GM19438 (cell line): ENCODE results near the gene MAX.
"Not testable (repeated sequence)": the region's sequence is repeated elsewhere in the genome, so short reads cannot be mapped to it uniquely, and the experiment has no call there.

Experiments
- ATAC-seq: cut with Tn5 transposase; IDR thresholded peaks from one replicate; pipeline ENCODE4 v1.9.1; 2021; ENCODE audit warnings: low read depth; ENCODE audit not compliant: unreplicated experiment

The MAX gene

DNA sequence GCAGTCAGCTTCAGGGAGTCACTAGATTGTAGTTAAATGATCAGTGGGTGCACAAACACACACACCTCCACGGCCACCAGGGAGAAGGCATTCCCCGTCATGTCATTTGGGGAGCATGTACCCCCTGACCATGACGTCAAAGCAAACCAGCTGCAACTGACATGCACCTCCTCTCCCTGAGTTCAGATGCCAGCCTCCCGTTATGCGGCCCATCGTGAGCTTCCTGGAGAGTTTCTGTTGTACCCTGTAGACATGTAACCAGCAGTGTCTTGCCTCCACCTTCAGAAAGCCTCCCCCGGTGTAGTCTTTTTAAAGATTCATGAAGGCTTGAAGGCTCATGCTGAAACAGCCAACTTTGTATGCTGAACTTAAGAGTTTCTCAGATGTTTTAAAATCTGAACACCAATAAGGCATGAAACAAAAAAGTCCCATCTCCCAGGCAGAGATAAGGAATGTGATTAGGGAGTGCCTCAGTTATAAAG is 60.8 kb downstream of the MAX start:
- ATAC-seq = no peak

- ATAC-seq = no peak
Observed at GRCh38 chr14:65040666-65041433, 61.5 kb downstream of the MAX start.

DNA sequence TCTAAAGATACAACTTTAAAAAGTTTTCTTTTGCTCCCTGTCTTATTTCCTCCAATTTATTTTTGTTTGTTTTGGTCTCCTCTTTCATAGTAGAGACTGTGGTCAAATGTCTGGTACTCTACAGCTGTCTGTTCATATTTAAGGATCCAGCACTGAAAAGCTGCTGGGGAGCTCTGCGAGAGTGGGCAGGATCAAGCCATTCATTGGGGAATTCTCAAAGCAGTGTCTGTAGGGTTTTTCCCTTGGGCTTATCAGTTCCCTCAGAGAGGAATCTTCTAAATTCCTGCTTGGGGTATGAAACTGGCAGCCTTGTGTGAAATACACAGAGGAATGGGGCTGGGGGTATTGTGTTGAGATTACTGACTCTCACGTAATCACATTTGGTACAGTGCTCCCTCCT is 63.4 kb downstream of the MAX start:
- no peak for ATAC-seq

DNA sequence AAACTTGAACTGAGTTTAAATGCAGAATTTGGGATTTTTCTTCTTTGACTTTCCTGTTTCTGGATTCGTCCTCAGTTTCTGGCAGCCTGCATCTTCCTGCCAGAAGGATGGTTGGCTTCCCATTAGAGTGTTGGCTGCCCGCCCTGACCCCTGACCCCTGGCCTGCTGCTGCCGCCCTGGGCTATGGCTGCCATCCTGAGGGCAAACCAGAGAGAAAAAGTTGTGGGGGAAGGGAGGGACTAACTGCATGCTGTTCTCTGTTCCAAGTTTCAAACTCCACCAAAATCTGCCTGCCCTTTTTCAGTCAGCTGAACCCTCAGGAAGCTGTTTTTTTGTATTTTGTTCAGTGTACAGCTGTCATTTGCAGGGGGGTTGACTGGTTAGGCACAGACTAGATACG is 67.3 kb downstream of the MAX start:
- no peak for ATAC-seq

DNA sequence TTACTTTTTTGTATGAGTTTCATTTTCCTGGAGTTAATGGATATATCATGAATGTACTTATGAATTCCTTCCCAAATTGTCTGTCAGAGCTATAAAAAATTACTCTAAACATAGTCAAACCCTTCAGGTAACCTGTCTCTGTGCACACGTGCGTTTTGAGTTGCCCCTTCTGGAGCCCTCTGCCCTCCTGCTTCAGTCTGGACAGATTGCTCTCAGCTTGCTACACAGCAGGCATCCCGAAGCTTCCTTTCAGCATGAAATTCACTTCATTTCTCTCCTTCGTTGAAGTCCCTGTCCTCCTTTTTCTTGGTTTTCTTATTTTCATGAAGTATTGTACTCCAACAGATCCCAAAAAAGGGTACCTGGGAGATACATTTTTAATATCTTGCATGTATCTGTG is 68.3 kb downstream of the MAX start:
- no peak for ATAC-seq

DNA sequence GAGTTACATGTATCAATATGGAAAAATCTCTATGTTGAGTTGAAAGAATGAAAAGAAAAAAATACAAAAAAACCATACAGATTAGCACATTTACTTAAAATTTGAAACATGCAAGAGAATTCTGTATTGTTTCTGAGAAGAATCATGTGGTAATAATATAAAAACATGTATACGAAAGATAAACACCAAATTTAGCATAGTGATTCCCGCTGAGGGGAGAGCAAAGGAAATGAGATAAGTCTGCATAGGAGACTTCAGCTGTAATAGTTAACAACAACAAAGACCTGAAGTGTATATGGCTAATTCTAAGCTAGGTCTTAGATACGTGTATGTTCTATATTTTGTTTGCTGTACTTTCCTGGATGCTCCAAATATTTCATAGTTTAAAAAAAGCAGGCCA is 69.1 kb downstream of the MAX start:
- ATAC-seq = no peak

DNA sequence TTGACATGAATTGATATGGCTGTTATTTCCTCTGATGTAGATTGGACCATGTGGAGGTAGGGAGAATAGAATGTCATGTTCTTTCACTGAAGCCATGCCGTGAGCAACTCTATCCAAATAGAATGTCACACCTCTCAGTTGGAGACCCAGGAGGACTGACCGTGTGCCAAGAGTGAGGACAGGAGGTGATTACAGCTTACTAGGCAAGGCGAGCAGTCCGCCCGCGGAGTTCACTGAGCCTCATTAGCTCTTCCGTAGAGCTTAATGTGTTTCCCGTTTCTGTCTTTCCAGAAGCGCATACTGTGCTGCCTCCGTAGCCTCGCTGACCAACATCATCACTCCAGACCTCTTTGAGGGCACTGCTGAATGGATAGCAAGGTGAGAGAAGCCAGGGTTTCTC is 70.0 kb downstream of the MAX start:
- ATAC-seq = no peak

DNA sequence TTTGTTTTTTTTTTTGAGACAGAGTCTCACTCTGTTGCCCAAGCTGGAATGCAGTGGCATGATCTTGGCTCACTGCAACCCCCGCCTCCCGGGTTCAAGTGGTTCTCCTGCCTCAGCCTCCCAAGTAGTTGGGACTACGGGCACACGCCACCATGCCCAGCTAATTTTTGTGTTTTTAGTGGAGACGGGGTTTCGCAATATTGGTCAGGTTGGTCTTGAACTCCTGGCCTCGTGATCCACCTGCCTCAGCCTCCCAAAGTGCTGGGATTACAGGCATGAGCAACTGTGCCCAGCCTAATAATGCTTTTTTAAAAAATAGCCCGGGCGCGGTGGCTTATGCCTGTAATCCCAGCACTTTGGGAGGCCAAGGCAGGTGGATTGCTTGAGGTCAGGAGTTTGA is 71.0 kb downstream of the MAX start:
- not testable (repeated sequence) for ATAC-seq

GRCh38 chr14:65028937-65029336 is 73.4 kb downstream of the MAX start:
- no peak for ATAC-seq

DNA sequence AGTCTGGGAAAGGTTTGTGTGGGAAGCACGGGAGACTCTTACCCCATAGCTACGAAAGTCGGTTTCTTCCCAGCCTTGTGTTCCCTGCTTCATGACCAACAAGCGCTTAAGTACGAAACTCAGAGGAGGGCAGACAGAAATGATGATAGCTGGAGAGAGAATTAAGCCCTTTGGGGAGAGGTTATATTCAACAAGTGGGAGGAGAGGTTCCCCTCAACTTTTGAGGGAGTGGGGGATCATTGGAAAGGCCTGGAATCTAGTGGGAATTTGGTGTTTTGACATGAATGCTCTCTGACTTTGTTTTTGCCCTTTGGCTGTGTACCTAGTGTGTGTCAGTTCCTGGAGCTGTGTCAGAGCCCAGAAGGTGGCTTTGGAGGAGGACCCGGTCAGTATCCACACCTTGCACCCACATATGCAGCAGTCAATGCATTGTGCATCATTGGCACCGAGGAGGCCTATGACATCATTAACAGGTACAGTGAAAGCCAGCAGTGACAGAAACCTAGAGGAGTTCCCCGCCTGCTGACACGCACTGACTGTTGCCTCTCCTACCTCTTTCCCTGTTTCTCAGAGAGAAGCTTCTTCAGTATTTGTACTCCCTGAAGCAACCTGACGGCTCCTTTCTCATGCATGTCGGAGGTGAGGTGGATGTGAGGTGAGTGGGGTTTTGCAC is 75.1 kb downstream of the MAX start:
- ATAC-seq = no peak

- no peak for ATAC-seq
Observed at GRCh38 chr14:65026526-65026925, 75.8 kb downstream of the MAX start.

GRCh38 chr14:65025818-65026217 is 76.5 kb downstream of the MAX start:
- ATAC-seq = no peak
